LoVo (cell line): Measurements from ENCODE around the gene ABTB2.
"Not testable (repeated sequence)": the region's sequence is repeated elsewhere in the genome, so short reads cannot be mapped to it uniquely, and the experiment has no call there.

Experiments
- DNase-seq: peaks from one replicate; pipeline ENCODE4 v3.0.0-alpha.2; 2016; ENCODE audit warnings: low spot score

The ABTB2 gene

GRCh38 chr11:34357701-34358257 lies at the start of gene ABTB2:
TSS of gene ABTB2 (minus strand) at chr11:34358010.
- DNase-seq = peak; percentile 98

GRCh38 chr11:34407121-34407813 lies 49.5 kb upstream of the ABTB2 start:
- DNase-seq = no peak

GRCh38 chr11:34406413-34406812 lies 48.6 kb upstream of the ABTB2 start:
- no peak for DNase-seq

DNA sequence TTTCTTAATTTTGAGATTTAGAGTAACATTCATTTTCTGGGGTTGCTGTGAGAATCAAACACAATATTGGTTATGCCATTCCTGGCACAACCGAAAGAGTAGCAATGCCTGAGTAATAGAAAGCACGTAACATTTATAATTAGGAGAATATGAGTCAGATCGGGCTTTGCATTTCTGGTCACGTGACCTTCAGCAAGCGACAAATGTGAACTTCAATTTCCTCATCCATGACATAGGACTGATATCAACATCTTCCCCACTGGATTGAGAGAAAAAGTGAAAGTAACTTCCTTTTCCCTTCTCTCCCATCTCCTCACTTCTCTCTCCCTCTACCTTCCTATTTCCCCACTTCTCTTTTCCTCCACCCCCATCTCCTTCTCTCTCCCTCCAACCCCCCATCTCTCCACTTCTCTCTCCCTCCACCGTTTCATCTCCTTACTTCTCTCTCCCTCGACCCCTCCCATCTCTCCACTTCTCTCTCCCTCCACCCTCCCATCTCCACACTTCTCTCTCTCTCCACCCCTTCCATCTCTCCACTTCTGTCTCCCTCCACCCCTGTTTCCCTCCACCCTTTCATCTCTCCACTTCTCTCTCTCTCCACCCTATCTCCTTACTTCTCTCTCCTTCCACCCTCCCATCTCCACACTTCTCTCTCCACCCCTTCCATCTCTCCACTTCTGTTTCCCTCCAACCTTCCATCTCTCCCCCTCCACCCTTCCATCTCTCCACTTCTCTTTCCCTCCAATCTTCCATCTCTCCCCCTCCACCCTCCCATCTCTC lies 47.5 kb upstream of the ABTB2 start:
- peak; percentile 38 for DNase-seq

DNA sequence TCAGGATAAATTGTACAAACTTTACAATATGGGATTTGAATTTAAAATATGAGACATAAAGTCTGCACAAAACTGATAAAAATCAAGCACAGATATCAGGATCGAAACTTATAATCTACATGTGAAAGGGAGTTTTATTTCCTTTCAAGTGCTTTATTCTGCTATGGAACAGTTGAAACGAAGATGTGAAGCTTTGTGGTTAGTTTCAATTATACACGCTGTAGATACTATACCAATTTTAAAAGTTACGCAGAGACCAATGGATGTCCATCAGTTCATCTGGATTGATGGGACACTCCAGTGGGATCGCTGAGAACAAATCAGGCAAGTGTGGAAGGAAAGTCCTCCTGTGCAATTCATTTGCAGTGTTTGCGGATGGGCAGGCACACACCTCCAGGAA lies 46.5 kb upstream of the ABTB2 start:
- DNase-seq = no peak

DNA sequence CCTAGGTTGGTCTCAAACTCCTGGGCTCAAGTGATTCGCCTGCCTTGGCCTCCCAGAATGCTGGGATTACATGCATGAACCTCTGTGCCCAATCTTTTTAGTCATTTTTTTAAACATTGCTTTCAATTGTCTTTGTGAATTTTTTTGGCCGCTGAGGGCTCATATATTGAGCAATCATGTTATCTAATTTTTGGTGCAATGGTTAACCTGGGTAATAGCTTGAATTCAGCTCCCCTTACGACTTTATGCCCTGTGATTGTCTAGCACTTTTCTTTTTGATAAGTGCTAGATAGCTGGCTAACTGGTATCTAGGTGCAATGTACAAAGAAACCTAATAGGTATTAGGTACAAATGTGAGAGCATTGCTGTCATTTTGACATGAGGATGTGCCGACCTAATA lies 45.6 kb upstream of the ABTB2 start:
- DNase-seq = no peak

- no peak for DNase-seq
Observed at GRCh38 chr11:34397811-34398210, 40.0 kb upstream of the ABTB2 start.

GRCh38 chr11:34397120-34397519 lies 39.3 kb upstream of the ABTB2 start:
- no peak for DNase-seq

GRCh38 chr11:34395916-34396550 lies 38.2 kb upstream of the ABTB2 start:
- DNase-seq = no peak

DNA sequence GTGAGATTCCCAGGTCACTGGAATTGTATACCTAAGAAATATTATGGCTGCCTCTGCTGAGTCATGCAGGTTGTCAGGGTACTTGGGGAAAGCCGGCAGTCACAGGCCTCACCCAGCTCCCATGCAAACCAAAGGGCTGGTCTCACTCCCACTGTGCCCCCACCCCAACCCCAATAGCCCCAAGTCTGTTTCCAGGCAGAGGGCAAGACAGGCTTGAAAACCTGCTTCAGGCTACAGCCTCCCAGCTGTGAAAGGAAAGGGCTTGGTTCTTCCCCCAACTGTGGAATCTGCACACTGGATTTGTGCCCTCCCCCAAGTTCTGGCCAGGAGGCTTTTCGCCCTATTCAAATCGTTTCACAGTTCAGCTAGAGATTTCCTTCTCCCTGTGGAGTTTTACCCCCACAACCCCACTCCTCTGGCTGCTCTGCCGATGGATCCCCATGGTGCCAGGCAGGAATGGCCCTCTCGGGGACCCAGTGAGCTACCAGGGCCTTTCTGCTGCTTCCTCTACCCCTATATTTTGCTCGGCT lies 37.0 kb upstream of the ABTB2 start:
- DNase-seq = no peak

DNA sequence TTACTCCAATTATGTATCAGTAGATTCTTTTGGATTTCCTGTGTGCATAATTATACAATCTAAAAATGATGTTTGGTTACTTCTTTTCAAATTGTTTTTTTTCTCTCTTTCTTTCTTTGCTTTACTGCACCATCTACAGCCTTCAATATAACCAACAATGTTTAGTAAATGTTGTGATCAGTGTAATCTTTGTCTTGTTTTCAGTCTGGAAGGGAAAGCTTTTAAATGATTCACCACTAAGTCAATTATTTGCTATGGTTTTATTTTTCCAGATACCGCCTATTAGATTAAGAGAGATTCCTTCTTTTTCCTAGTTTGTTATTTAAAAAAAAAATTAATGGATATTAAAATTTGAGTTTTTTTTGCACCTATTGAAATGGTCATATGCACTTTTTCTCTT lies 29.8 kb upstream of the ABTB2 start:
- DNase-seq = no peak

DNA sequence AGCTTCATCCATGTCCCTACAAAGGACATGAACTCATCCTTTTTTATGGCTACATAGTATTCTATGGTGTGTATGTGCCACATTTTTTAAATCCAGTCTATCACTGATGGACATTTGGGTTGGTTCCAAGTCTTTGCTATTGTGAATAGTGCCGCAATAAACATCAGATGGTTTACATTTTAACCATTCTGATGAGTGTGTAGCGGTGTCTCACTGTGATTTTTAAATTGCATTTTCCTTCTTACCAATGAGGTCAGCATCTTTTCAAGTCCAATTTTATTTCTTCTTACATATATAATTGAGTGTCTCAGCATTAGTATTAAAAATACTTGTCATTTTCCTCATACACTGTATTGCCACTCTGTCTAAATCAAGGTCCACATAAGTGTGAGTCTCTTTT lies 28.5 kb upstream of the ABTB2 start:
- DNase-seq = not testable (repeated sequence)

GRCh38 chr11:34382532-34383276 lies 24.9 kb upstream of the ABTB2 start:
- no peak for DNase-seq

DNA sequence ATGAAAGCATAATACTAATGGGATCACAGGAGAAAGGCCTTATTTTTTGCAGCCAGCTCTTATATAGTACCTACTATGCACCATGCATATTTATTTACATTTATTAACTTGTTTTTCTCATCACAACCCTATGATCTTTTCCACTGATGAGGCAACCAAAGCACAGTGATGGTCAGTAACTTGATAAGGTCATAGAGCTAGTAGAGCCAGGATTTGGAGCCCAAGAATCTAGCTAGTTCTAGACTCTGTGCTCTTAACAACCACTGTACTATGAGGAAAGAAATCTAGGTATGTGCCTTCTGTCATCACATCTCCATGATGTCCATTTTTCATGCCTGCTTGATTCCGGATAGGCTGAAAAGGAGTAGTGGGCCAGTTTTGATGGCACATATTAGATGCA lies 24.0 kb upstream of the ABTB2 start:
- no peak for DNase-seq

DNA sequence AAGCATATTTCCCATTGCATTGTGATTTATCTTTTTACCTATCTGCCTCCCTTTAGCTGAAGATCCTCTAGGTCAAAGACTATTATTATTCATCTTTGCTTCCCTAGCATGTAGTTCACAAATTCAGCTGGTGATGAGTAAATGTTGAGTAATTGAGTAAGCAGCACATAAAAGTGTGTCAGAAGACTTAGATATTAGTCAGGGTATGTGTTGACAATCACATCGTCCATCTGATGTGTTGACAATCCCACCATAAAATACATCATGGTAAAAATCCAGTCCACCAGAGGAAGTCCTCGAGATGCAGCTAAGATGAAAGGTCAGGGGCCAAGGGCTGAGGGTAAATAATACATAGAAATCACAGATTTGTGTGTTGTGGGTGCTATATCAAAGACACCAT lies 22.9 kb upstream of the ABTB2 start:
- peak; percentile 63 for DNase-seq

DNA sequence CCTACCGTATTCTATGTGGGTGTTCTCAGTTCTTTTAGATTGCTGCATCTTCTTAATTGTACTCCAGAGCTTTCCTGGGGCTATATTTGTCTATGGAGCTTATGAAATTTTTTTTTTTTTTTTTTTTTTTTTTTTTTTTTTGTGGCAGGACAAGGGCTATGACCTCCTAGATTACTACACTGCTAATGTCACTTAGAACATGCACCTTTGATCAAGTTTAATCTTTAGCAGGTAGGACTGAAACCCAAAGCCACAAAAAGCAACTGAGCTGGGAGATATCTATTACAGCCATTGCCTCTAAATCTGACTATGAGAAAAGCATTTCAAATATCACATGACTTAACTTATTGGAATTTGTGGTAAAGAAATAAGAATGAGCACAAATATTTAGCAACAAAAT lies 21.7 kb upstream of the ABTB2 start:
- no peak for DNase-seq

GRCh38 chr11:34379079-34379478 lies 21.3 kb upstream of the ABTB2 start:
- DNase-seq = peak; percentile 74

DNA sequence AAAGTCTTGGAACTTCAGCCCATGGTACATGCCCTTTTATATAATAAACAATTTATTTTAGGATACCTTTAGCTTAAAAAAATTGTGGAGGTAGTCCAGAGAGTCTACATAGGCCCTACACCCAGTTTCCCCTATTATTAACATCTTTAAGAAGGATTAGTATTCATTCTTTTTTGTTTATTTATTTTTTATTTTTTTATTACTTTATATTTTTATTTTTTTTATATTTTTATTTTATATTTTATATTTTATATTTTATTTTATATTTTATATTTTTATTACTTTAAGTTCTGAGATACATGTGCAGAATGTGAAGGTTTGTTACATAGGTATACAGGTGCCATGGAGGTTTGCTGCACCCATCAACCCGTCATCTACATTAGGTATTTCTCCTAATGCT lies 15.9 kb upstream of the ABTB2 start:
- no peak for DNase-seq

DNA sequence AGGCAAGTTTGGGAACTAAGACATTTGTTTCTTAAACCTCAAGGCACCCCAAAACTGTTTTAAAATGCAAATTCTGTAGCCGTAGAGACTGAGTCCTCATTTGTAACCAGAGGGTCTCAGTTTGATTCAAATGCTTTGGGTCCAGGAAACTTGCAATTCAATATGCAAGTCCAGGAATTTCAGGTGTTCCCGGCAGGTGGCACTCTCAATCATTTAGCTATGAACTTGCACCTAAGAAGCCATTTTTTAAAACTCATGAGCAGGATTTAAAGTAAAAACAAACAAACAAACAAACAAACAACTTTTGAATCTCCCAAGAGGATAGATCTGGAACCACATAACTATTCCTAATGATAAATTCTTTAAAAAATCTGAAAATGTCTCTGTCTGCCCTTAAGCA lies 8.7 kb upstream of the ABTB2 start:
- DNase-seq = peak; percentile 35

DNA sequence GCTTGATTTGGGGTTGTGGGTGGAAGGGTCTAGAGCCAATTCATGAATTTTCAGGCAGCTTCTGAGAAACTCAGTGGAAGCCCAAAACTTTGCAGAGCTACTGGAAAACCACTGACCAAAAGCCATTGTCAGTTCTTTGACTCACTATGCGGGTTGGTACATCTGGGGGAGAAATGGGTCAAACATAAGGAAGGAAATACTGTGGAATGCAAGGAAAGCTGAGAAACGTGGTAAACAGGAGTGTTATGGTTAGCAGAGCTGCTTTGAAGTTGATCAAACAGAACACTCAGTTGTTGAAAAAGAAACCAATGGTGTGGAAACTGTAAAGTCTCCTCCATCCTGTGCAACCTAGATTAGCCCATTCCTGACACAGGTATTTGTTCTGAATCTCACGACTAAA lies 6.3 kb upstream of the ABTB2 start:
- DNase-seq = no peak

DNA sequence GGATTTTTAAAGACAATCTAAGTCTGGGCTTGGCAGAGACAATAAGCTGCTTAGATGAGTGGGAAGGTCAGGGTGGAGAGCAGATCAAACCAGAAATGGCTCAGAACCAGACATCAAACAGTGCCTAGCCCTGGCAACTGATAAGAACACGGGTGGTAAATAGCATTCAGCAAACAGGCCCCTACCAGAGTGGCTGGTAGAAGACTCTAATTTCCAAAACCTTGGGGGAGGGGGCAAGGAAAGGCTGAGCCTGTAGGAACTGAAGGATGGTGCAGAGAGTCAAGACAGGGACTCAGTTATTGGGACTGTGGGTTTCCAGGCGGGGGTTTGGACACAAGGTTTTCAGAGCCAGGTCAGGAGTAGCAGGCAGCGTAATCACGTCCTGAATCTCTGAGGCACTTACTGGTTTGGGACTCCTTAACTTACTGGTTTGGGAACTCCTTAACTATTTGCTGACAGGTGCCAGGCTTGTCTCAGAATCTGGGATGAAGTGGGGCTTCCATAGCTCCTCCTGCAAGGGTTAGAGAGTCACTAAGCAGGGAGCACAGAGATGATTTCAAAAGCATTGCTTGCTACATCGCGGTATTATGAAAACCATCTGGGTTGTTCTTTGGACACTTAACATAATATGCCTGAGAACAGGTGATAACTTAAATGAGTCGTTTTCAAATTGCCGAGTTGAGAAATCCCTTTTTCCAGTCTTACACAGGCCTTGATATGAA lies 5.7 kb upstream of the ABTB2 start:
- no peak for DNase-seq
